HG03457 (cell line): ENCODE data around the gene ATL1.
"Not testable (repeated sequence)": the region's sequence is repeated elsewhere in the genome, so short reads cannot be mapped to it uniquely, and the experiment has no call there.

Source experiments
- ATAC-seq: cut with Tn5 transposase; IDR thresholded peaks from one replicate; pipeline ENCODE4 v1.9.1; 2021; ENCODE audit warnings: moderate number of reproducible peaks; ENCODE audit not compliant: unreplicated experiment

ATL1 gene

DNA sequence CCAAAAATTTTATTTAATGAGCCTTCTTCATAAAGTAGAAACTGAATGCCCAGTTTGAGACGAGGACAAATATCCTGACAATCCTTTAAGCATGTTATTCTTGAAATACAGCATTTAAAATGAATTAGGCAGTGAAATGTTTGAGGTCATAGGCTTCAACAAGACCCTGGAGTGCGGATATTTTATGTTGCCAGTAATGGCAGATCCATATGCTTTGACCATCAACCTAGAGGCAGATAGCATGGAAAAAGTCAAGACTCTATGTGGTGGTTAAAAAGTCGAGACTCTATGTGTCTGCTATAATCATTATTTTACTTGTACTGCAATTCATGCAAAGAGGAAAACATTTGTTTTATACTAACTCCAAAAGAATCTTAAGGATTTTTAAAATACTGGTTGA lies 25.5 kb upstream of the ATL1 start:
- no peak for ATAC-seq

DNA sequence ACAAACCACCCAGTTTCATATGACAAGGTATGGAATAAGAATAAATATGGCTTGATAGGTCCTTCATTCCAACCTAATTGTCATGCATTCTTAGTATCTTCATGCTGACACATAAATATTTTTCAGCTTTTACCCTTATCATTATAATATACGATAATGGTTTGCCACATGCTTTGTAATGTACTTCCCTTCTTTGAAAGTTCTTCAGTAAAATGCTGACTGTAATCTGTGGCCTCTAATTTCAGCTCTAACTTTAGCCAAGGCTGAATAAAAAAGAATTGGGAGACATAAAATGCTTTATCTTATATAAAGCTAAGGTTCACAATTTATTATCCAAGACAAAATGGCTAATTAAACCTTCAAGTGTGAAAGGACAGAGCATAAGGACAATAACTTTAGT lies 24.9 kb upstream of the ATL1 start:
- ATAC-seq, result no peak

DNA sequence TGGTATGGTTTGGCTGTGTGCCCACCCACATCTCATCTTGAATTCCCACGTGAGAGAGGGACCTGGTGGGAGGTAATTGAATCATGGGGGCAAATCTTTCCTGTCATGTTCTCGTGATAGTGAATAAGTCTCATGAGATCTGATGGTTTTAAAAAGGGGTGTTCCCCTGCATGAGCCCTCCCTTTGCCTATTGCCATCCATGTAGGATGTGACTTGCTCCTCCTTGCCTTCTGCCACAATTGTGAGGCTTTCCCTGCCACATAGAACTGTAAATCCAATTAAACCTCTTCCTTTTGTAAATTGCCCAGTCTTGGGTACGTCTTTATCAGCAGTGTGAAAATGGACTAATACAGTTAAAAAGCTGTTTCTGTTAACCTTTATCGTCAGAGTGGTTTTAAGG lies 21.9 kb upstream of the ATL1 start:
- ATAC-seq, result not testable (repeated sequence)

GRCh38 chr14:50539051-50539450 lies 20.9 kb upstream of the ATL1 start:
- no peak for ATAC-seq

GRCh38 chr14:50541159-50541567 lies 18.8 kb upstream of the ATL1 start:
- no peak for ATAC-seq

DNA sequence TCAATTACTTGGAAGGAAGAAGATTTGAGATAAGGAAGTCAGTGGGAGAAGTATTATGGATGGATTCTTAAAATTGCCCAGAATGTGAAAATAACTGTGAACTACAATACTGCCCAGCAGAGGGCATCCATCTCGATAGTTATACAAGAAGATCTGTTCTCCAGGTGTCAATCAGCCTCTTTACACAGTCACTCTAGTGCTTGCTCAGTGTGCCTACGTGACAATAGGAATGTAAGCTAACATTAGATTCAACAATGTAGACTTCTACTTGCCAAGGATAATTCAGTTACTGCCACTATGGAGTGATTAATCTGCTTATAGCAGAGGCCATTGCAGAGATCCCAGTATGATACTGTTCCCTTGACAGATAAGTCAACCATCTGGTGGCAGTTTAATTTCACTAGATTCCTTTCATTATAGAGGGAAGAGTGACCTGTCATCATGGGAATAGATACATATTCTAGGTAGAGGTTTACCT lies 17.0 kb upstream of the ATL1 start:
- no peak for ATAC-seq

- no peak for ATAC-seq
These were observed 15.0 kb upstream of the ATL1 start for GRCh38 chr14:50544911-50545310.

DNA sequence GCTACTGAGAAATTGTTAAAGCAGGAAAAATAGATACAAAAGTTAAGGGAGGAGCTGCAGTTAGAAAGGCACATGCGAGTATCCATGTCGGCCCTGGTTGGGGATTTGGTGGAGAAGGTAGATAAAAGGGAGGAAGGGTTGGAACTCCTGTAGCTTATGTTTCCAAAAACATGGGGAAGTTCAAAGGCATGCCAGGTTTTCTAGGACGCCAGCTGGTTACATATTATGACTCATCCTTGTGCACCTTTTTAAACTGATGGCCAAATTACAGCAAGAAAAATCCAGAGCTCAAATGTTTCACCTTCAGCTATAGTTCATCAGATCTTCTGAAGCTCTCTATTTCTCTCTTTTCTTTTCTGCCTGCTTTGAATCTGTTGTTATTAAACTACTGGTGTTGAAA lies 14.3 kb upstream of the ATL1 start:
- ATAC-seq, result no peak

- no peak for ATAC-seq
These were observed 9.7 kb upstream of the ATL1 start for GRCh38 chr14:50550294-50550693.

- ATAC-seq, result no peak
These were observed 8.1 kb upstream of the ATL1 start for GRCh38 chr14:50551877-50552276.

DNA sequence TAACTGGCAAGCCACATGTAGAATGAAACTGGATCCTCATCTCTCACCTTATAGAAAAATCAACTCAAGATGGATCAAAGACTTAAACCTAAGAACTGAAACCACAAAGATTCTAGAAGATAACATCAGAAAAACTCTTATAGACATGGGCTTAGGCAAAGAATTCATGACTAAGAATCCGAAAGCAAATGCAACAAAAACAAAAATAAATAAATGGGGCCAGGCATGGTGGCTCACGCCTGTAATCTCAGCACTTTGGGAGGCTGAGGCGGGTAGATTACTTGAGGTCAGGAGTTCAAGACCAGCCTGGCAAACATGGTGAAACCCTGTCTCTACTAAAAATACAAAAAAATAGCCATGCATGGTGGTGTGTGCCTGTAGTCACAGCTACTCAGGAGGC lies 7.1 kb upstream of the ATL1 start:
- ATAC-seq, result not testable (repeated sequence)

DNA sequence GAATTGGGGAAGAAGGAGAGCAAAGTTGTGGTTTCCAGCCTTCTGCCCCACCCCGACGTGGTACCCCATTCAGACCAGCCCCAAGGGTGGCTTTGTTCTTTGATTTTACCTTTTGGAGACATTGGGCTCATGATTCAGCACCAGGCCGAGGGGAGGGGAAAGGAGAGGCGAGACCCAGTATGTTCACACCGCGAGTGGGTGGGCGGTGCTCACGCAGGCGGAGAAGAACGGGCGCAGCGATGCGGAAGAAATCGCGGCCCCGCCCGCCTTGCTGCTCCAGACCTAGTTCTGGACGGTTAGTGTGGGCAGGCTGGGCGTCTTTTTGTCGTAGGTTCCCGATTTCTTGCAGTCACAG lies 963 bp downstream of the ATL1 start:
- no peak for ATAC-seq

- ATAC-seq, result no peak
These were observed 2.9 kb downstream of the ATL1 start for GRCh38 chr14:50562841-50563240.

GRCh38 chr14:50569714-50570274 lies 9.8 kb downstream of the ATL1 start:
- ATAC-seq, result no peak

GRCh38 chr14:50573862-50574261 lies 13.9 kb downstream of the ATL1 start:
- ATAC-seq, result no peak

GRCh38 chr14:50575769-50576168 lies 15.8 kb downstream of the ATL1 start:
- ATAC-seq, result no peak

GRCh38 chr14:50577982-50578381 lies 18.0 kb downstream of the ATL1 start:
- no peak for ATAC-seq

DNA sequence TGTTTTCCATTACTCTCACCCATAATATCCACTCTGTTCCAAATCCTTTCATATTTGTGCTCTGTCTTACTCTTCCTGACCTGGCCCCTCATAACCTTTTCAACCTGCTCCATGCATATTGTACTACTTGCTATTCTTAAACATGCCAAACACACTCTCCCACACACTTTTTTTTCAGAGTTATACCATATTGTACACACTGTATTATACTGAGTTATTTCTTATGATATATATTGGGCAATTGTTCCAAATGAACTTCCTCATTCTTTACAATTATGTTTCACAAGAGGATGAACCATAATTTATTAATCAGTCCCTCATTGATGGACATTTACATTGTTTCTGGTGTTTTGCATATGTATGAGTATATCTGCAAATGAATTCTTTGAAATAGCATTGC lies 18.5 kb downstream of the ATL1 start:
- ATAC-seq, result no peak

DNA sequence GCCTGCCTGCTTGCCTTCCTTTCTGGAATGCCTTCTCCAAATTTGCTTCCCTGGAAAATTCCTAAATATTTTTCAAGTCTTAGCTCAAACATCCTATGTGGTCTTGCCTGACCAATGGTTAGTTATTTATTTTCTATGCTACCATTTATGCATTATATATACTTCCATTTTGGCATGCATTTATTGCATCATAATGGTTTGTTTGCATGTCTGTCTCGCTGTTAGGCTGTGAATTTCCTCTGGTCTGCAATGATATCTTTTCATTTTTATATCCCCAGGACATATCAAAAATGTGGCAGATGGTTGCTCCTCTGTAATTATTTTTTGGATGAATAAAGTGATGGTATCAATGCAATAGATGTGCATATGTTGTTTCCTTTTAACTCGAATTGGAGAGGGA lies 30.5 kb downstream of the ATL1 start:
- no peak for ATAC-seq

- ATAC-seq, result no peak
These were observed 34.8 kb downstream of the ATL1 start for GRCh38 chr14:50594577-50595316.

- no peak for ATAC-seq
These were observed 38.8 kb downstream of the ATL1 start for GRCh38 chr14:50598765-50599164.

DNA sequence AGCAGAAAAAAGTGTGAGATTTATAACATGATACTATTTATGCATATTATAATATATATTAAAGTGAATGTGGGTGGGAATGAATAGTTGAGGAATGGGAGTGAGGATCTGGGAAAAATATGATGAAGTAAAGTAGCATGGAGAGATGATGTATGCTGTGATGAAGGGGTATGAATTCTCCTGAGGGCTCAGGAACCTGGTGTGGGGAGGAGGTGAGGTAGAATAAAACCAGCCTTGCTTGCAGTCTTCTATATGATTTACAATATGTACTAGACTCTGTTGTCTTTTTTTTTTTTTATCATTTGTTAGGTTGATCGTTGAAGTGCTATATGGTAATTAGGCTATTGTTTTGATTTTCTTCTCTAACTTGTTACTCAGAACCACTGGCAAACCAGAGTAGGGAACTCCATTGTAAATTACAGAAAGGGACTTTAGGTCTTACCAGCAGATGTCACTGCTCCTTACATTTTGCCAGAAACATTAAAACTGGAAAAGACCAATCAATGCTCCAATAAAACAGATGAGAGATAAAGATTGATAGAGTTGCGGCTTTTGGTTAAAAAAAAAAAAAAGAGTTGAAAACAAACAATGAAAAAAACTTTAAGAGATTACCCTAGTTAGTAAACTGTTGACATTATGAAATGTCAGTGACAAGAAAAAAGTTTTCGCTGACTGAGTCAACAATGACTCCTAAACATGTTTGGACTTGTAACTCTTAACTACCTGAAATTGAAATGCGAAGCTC lies 39.9 kb downstream of the ATL1 start:
- ATAC-seq, result no peak
